GM12873 (cell line): ENCODE measurements around the gene GNB3.

Experiments
- TF ChIP-seq, protein P1 (sequence below): IDR thresholded peaks from 2 replicates; pipeline ENCODE4 v1.5.1; 2012; ENCODE audit warnings: low read depth, mild to moderate bottlenecking, moderate library complexity, low read length, control low read depth; ENCODE audit not compliant: insufficient read depth; ENCODE audit errors: missing control alignments

Gene GNB3

DNA sequence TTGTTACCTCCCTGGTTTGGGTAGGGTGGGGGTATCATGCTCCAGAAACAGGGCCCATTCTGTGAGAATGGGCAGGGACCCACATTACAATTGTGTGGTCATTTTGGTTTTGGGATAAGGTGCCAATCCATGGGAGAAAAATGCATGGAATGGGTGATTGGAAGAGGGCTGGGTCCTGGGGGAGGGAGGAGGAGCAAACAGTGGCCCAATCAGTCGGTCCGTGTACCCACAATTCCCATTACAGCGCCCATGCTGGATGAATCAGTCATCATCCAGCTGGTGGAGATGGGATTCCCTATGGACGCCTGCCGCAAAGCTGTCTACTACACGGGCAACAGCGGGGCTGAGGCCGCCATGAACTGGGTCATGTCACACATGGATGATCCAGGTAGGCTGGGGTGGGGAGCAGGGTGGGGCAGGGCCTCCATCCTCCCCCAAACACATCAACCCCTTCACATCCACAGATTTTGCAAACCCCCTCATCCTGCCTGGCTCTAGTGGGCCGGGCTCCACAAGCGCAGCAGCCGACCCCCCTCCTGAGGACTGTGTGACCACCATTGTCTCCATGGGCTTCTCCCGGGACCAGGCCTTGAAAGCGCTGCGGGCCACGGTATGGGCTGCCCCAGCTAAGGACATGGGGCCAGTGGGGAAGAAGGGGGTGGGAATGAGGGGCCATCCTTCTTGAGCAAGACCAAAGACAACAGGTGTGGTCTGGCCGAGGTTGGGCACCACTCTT is 23.0 kb downstream of the GNB3 start:
- TF ChIP-seq, protein P1, sequence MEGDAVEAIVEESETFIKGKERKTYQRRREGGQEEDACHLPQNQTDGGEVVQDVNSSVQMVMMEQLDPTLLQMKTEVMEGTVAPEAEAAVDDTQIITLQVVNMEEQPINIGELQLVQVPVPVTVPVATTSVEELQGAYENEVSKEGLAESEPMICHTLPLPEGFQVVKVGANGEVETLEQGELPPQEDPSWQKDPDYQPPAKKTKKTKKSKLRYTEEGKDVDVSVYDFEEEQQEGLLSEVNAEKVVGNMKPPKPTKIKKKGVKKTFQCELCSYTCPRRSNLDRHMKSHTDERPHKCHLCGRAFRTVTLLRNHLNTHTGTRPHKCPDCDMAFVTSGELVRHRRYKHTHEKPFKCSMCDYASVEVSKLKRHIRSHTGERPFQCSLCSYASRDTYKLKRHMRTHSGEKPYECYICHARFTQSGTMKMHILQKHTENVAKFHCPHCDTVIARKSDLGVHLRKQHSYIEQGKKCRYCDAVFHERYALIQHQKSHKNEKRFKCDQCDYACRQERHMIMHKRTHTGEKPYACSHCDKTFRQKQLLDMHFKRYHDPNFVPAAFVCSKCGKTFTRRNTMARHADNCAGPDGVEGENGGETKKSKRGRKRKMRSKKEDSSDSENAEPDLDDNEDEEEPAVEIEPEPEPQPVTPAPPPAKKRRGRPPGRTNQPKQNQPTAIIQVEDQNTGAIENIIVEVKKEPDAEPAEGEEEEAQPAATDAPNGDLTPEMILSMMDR: no peak

DNA sequence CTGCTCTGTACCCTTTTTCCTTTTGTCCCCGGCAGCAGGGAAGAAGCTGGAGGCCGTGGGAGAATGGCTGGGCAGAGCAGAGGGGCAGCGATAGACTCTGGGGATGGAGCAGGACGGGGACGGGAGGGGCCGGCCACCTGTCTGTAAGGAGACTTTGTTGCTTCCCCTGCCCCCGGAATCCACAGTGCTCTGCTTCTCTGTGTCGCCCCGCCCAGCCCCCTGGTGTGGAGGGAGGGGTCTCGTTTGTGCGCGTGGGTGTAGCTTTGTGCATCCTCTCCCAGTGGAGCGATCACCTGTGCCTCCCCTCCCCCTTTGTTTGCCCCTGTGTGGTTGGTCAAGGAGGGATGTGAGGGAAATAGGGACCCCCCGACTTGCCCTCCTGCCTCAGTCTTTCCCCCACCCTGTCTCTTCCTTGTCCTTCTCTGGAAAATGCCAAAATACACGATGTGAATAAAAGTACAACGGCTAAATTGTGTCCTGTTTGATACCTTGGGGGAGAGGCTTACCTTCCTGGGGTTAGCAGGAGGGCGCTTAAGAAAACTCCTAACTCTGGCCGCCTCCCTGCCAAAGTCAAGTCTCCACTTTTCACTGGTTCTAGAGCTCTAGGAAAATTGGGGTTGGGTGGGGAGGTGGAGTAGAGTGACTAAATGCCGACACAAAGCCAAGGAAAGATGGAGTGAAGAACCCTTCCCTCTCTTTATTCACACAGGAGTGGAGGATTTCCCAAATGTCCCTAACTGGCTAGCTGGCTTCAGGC is 25.6 kb downstream of the GNB3 start:
- TF ChIP-seq, protein P1: no peak

DNA sequence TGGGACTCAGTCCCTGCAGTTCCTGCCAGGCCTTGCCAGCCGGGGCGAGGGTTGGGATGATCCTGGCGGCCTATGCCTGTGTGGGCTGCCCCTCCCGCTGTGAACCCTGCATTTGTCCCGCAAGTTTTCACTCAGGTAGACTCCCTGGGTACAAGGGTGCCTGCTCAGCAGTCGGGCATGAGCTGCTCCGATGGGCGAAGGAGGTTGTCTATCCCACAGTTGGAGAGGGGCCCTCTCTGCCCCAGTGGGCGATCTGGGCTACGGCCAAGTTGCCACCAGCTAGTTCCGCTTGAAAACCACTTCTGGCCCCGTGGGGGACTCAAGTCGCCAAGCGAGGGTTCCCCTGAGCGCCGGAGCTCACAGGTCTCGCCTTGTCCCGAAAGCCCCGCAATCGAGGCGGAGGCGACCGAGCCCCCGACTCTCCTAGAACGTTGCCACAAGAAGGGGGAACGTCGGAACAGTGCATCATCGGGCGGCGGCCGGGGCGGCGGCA is 26.2 kb downstream of the GNB3 start:
- TF ChIP-seq, protein P1: no peak

DNA sequence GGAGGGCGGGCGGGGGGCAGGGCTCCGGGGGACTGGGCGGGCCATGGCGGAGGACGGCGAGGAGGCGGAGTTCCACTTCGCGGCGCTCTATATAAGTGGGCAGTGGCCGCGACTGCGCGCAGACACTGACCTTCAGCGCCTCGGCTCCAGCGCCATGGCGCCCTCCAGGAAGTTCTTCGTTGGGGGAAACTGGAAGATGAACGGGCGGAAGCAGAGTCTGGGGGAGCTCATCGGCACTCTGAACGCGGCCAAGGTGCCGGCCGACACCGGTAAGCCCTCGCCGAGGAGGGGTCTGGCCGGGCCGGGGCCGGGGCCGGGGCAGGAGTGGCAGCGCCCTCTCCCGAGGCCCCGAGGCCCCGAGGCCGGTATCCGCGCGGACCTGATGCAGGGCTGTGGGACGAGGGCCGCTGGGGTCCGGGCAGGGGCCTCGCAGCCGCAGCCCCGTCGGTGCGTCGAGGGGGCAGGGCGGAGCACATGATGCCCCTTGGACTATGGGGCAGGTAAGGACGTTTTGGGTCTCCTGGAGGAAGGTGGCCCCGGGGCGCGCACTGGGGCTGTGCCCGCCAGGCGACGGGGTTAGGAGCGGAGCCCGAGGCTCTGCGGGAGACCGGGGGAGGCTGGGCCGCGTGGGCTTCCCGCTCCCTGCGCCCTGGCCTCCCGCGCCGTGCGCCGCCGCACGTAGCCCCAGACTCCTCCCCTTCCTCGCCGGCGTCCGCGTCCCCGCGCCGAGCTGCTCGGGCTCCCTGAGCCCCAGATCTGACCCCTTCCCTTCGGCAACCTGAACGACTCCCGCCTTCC is 26.9 kb downstream of the GNB3 start, which contains the start of gene TPI1:
TSS of gene TPI1 (plus strand) at position 119 of the 798 bp plus-strand sequence. CDS start at position 155, 36 bp downstream.
- TF ChIP-seq, protein P1: no peak

DNA sequence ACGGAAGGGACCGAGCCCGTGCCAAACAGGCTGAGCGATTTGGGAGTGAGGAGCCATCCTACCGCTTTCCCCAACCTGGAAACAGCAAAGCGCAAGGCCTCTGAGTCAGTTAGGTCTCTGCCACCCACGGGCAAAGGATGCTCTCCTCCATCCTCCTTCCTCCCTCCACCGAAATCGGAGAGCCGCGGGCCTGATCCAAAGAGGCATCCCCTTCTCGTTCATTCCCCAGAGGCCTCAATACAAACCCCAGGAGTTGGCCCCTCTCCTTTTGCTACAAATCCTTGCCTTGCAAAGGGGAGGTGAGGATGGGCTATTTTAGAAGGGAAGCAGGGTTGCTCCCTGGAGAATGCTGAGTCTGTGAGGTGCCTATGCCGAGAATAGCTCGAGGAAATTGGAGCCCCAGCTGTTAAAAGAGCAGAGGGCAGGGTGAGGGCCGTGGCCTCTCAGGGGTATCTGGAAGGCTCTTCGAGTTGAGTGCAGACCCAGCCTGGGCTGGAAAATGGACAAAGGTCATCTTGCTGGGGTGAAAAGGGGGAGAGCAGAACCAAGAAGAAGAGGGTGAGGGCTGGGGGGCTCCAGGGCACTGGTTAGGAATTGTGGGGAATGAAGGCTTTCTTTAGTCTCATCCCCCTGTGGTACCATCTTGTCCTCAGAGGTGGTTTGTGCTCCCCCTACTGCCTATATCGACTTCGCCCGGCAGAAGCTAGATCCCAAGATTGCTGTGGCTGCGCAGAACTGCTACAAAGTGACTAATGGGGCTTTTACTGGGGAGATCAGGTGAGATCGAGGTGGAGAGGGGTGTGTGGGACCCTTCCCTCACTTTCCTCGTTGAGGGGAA is 27.7 kb downstream of the GNB3 start:
- TF ChIP-seq, protein P1: peak; percentile 31

DNA sequence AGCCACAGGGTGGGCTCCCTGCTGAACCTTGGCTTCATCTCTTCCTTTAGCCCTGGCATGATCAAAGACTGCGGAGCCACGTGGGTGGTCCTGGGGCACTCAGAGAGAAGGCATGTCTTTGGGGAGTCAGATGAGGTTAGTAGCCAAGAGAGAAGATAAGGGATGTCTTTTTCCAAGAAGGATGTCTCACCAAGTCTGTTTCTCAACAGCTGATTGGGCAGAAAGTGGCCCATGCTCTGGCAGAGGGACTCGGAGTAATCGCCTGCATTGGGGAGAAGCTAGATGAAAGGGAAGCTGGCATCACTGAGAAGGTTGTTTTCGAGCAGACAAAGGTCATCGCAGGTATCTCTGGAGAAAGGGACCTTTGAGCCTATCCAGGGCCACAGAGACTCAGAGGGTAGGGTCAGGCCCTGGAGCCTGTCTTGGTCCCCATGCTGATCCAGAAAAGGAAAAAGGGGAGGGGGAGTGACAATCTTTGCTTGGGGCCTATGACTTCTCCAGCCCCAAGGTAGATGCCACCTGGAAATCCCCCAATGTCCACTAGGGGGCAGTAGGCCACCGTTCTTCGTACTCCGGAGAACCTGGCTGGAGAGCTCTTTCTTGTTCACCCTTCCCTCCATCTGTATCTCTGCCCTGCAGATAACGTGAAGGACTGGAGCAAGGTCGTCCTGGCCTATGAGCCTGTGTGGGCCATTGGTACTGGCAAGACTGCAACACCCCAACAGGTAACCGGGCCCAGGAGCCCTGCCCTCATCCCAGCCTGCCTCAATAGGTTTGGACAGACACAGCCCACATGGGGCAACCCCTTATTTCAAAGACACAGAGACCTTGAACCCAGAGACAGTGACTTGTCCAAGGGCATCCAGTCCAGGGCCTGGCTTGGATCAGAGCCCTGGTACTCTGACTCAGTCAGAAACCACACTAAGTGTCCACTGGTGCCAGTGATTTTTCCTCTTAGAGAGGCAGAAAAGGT is 28.6 kb downstream of the GNB3 start:
- TF ChIP-seq, protein P1: peak; percentile 95
